Skin epidermis (tissue), 12 donors: Measurements from ENCODE around the gene BTNL9.
"Not testable (repeated sequence)": the region's sequence is repeated elsewhere in the genome, so short reads cannot be mapped to it uniquely, and the experiment has no call there.

Source experiments
- H3K27ac ChIP-seq, 21 experiments: fragments of 200-600 bp; sonication (generic) in 11 of 21; one replicate each; pipeline ENCODE4 v1.5.0; 2020; ENCODE audit warnings: mild to moderate bottlenecking in 3 of 21, inconsistent platforms in 2 of 21, moderate library complexity in 2 of 21
- H3K4me3 ChIP-seq, 7 experiments: fragments of 200-600 bp; sonication (generic) in 2 of 7; one replicate each; pipeline ENCODE4 v1.5.0; 2020; ENCODE audit warnings: inconsistent platforms in 2 of 7, mild to moderate bottlenecking in 2 of 7, moderate library complexity in 1 of 7

Gene BTNL9

DNA sequence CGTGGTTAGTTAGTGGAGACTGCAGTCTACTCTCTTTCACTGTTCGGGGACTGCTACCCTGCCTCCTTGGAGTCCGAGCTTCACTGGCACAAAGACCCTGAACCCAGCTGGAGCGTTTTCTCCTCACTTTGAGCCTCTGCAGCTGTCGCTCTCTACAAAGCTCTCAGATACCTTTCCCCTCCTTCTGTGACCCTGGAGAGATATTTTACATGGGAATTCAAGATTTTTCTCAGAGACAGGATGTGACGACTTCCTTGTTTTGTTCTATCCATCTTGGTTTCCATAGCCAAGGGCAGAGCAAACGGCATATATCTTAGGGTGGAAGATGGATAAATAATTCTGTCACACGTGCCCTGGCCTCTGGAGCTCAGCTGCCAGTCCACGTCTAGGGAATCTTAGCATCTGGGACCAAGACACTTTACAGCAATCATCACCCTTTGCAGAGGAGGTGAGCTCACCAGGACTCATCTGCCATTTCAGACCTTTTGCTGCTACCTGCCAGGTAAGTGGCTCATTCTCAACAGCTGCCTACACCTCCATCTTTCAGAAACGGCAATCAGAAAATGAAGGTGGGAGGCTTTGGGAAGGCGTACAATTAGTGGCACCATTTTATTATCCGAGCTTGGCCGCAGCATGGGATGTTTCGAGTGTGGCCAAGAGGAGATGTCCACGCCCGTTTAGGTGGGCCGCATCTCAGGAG is at the start of gene BTNL9:
Gene BTNL9 (plus strand): TSS at position 336 of the 700 bp plus-strand sequence. CDS start 5,224 bp downstream, outside the sequence.
- Histone ChIP-seq H3K27ac (no peak within 1 kb of the TSS), H3K4me3 (no peak within 1 kb of the TSS)

DNA sequence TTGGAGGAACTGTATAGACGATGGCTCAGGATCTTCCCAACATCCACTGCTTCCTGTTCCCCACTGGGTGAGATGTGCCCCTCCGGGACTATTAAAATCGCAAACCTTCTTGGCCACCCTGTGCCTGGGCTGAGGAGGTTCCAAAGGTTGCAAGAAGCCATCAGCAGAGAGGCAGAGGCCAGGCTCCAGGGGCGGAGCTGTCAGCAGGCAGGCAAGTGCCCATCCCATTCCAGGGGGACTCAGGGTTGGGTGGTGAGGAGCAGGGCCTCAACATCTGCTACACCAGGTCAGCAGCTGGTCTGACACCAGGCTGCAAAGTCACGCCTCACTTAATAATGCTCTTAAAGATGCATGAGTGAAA is 49.2 kb upstream of the BTNL9 start:
- Histone ChIP-seq H3K4me3 (no peak overlapping the region), H3K27ac (no peak overlapping the region)

DNA sequence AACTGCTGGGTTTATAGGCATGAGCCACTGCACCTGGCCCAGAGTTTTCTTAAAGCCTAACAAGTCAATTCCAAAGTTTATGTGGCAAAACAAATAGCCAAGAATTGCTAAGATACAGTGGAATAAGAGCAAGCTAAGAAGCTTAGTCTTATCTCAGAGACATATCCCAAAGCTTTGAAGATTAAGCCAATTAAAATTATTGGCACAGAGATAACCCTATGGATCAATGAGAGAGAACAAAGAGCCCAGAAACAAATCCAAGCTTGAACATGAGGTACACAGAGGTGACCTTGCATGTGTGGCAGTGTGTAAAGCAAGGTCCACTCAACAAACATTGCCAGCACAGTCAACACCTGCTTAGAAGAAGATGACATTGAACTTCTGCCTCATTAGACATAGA is 38.1 kb upstream of the BTNL9 start:
- H3K27ac ChIP-seq = no peak overlapping the region
- H3K4me3 ChIP-seq = no peak overlapping the region

DNA sequence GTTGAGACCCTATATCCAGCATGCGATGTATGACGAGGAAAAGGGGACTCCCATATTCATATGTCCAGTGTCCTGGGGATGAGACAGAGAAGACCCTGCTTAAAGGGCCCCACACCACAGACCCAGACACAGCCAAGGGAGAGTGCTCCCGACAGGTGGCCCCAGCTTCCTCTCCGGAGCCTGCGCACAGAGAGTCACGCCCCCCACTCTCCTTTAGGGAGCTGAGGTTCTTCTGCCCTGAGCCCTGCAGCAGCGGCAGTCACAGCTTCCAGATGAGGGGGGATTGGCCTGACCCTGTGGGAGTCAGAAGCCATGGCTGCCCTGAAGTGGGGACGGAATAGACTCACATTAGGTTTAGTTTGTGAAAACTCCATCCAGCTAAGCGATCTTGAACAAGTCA is 34.3 kb upstream of the BTNL9 start:
- no peak overlapping the region for H3K27ac ChIP-seq
- H3K4me3 ChIP-seq = no peak overlapping the region

- Histone ChIP-seq H3K4me3 (no peak overlapping the region), H3K27ac (no peak overlapping the region)
Observed at GRCh38 chr5:181008136-181008535, 31.9 kb upstream of the BTNL9 start.

DNA sequence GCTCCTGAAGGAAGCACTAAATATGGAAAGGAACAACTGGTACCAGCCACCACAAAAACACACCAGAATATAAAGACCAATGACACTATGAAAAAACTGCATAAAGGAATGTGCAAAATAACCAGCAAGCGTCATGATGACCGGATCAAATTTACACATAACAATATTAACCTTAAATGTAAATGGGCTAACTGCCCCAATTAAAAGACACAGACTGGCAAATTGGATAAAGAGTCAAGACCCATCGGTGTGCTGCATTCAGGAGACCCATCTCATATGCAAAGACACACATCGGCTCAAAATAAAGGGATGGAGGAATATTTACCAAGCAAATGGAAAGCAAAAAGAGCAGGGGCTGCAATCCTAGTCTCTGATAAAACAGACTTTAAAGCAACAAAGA is 30.0 kb upstream of the BTNL9 start:
- not testable (repeated sequence) for H3K4me3 ChIP-seq, H3K27ac ChIP-seq

DNA sequence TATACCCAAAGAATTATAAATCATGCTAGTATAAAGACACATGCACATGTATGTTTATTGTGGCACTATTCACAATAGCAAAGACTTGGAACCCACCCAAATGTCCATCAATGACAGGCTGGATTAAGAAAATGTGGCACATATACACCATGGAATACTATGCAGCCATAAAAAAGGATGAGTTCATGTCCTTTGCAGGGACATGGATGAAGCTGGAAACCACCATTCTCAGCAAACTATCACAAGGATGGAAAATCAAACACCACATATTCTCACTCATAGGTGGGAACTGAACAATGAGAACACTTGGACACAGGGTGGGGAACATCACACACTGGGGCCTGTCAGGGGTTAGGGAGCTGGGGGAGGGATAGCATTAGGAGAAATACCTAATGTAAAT is 25.4 kb upstream of the BTNL9 start:
- not testable (repeated sequence) for H3K4me3 ChIP-seq, H3K27ac ChIP-seq

GRCh38 chr5:181017448-181017847 is 22.6 kb upstream of the BTNL9 start:
- not testable (repeated sequence) for H3K4me3 ChIP-seq, H3K27ac ChIP-seq

DNA sequence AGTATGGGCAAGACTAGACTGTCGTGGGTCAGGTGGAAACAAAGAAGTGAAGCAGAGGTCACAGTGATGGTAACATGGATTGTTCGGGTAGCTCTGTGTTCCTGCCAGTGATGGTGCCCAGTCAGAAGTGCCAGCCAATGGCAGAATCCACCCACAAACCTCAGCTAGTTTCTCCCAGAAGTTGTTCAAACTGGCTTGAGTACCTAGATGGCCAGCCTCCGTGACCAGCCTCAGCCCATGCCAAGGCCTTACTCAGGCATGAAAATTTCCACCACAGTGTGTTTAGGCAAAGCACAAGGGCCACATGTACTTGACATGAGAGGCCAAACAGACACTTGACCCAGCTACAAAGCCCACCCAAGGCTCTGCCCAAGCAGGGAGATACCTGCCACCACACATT is 19.4 kb upstream of the BTNL9 start:
- Histone ChIP-seq H3K27ac (no peak overlapping the region), H3K4me3 (no peak overlapping the region)

DNA sequence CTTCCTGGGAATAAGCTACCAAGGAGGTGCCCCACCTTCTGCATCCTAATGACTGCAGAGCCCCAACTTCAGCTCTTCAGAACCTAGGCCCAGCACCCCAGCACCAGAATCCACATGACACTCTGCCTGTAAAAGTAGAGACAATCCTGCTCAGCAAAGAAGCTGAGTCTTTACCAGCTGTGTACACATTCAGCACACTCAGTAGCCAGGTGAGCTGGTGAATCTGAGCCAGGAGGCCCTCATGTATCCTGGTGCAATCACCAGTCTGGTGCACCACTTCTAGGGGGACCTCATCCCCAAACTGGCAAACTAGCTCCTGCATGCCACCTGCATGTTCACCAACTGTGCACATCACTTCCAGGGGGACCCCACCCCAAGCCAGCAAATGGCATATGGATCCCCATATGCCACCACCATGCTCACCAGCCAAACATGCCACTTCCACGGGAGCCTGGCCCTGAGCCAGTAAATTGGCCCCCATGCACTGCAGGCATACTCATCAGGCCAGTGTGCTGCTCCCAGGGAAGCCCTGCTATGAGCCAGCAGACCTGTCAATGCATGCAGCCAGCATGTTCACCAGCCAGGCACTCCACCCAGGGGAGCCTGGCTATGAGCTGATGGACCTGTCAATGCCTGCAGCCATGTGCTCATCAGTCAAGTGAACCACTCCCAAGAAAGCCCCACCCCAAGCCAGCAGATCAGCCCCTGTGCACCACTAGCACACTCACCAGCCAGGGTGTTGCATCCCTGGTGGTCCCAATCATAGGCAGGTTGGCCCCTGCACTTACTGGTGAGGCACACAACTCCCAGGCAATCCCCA is 15.6 kb upstream of the BTNL9 start:
- no peak overlapping the region for H3K4me3 ChIP-seq
- H3K27ac ChIP-seq = no peak overlapping the region

- Histone ChIP-seq H3K4me3 (no peak overlapping the region), H3K27ac (no peak overlapping the region)
Observed at GRCh38 chr5:181027452-181028031, 12.5 kb upstream of the BTNL9 start.

GRCh38 chr5:181028032-181028819 is 11.8 kb upstream of the BTNL9 start:
- Histone ChIP-seq H3K27ac (no peak overlapping the region), H3K4me3 (no peak overlapping the region)

DNA sequence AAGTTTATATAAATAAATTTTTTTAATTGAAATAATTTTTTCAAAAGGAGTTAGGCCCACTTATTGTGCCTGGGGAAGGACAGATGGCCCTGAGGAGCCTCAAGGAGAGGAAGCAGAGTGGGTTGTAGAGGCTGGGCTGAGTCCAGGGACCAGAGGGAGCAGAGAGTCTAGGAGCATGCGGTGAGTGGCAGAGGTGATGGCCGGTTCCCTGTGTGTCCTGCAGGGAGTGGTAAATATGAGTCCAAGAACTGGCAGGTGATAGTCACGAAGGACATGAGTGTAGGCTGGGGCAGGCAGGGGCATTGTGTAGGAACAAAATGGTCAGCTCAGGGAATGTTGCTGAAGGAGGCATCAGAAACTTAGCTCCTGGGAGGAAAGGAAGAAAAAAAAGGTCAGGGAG is 8.3 kb upstream of the BTNL9 start:
- Histone ChIP-seq H3K27ac (no peak overlapping the region), H3K4me3 (no peak overlapping the region)

DNA sequence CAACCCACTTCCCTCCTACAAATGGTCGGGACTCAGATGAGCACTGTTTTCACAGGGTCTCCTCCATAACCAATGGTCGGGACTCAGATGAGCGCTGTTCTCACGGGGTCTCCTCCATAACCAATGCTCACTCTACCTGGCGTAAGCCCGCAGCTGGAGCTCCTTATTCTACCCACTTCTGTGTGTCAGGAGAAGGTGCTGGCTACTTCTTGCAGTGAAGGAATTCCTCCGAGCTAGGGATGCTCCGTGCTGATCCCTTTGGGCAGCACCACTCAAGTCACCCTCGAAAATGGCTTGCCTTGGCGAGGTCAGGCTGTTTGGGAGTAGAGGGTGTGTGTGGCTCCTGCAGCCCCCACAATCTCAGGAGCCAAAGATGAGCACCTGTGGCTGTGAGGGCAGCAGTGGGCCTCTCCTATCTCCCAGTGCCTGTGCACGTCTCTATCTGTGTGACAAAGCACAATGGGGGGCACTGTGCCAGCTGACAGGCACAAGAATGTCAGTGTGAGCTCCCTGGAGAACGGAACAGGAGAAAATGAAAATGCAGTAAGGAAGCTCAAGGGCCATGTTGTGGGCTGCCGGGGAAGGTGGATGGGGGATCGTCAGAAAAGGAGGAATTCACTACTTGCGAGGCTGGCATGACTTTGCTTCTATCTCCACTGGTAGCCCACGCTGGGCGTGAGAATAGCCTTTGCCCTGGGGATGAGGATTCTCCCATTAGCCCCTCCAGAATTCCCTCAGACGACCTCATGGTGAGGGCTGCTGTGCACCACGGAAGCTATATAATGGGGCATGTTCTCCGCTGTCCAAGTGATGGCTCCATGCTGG is 3.9 kb upstream of the BTNL9 start:
- no peak overlapping the region for H3K4me3 ChIP-seq

DNA sequence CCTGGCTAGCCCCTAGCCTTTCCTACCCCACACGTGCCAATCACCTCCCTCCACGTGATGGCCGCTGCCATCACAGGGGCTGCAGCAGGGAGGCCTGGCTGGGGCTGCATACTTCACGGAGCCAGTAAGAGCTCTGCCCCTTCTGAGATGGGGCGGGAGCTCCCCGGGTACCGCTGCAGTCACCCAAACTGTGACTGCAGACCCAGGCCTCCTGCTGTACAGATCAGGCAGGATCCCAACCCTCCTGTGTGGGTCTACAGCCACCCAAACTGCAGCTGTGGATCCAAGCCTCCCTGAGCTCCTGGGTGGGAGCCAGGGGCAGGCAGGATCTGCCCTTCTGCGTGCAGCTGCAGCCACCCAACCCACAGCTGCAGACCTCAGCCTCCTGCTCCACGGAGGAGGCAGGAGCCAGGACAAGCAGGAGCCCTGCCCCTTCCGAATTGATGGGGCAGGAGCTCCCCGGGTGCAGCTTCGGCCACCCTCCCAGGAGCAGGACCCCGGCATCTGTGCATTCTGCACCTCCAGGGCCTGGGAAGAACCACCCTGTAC is 3.2 kb upstream of the BTNL9 start:
- no peak overlapping the region for H3K27ac ChIP-seq

More for the DNA sequence above, 3.9 kb upstream of the BTNL9 start:
- H3K27ac ChIP-seq = no peak overlapping the region

GRCh38 chr5:181037365-181037861 is 2.7 kb upstream of the BTNL9 start:
- no peak overlapping the region for H3K27ac ChIP-seq
- no peak overlapping the region for H3K4me3 ChIP-seq

More for the DNA sequence above, 3.2 kb upstream of the BTNL9 start:
- H3K4me3 ChIP-seq = no peak overlapping the region

DNA sequence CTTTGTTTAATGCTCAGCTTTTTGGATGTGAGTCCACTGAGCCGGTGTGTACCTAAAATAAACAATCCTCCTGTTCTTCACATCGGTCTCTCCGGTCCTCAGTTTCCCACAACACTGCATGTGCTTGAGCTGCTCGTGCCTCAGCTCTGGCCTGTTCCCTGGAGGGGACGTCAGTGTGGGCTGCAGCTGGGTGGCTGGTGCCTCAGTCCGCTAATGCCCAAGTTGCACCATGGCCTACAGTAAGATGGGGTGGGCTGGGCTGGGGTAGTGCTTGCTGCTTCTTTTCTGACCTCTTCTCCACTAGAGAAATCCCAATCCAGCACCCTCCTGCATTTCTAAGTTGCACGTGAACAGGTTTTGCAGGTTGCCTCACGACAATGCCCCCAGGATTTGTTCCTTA is 595 bp upstream of the BTNL9 start:
- no peak overlapping the region for H3K4me3 ChIP-seq
- no peak overlapping the region for H3K27ac ChIP-seq

GRCh38 chr5:181040631-181040945 is 522 bp downstream of the BTNL9 start:
- no peak overlapping the region for H3K27ac ChIP-seq
- no peak overlapping the region for H3K4me3 ChIP-seq

DNA sequence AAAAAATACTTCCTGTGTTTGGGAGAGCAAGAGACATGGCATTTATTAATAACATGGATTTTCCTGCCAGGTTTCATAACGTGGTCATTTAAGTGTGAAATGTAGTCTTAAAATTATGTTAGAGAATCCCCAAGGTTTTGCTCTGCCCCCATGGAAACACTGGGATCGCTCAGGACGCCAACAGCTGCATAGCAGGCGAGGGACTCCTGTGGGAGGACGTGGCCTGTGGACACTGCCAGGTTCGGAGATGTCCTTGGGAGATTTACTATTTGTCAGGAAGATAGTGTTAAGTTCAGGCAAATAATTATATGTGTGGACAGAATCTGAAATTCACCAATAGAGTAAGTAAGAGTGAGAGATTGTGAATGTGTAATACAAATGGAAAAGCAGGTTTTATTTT is 977 bp downstream of the BTNL9 start:
- no peak overlapping the region for H3K4me3 ChIP-seq
- H3K27ac ChIP-seq = no peak overlapping the region
